GM19099 (cell line): ENCODE results near the gene TMPRSS15.

Source experiments
- POLR2A ChIP-seq: IDR thresholded peaks from 3 replicates; pipeline ENCODE4 v1.6.1; 2011; ENCODE audit warnings: low read depth; ENCODE audit not compliant: insufficient read length; ENCODE audit errors: extremely low read depth

TMPRSS15 gene

DNA sequence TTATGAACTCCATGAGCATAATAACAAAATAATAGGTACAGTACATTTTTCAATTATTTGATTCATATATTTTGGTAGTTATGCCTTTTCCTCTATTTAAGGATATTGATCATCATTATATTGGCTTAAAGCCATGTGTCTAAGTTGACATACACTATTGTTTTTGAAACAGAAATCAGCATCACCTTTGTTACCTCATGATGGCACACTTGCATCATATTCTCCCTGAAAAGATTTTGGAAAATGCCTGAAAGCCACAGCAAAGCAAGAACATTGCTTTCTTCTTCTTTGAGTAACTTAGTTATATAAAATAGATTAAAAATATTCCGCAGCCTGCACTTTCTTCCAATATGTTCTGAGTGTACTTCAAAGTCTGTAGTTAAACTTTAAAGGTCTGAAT lies 33.3 kb downstream of the TMPRSS15 start:
- no peak for TF ChIP-seq POLR2A

DNA sequence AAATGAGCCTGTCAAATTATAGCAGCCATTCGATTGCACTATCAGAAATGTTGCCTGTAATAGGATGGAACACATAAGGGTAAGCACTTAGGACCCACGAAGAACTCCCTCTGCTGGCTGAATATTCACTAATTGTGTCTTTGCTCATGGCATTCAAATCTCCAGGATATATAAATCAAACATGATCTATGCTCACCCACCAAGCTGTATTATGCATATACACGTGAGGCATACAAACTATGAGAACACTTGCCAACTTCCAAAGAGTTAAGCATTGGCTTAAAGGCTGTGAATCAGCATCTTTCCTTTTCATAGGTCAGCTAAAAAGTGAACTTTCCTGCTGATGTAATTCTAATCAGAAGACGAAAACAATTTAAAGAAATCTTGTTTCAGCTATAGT lies 34.5 kb downstream of the TMPRSS15 start:
- TF ChIP-seq POLR2A = no peak

DNA sequence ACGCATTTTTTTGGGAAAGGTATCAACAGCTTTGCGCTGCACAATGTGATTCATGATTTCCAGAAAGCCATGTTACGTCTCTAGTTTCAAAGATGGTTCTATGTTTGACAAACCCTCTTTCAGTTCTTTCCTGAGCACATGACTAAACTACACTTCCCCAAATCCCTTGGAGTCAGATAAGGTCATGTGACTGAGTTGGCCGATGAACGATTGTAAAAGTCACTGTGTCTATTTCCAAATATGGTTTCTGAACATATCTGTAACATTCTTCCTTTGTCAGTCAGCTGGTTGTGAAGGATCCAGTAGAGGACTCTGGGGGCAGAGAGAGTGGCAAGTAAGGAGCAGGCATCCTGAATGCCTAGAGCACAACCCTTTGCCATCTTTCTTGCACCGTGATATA lies 35.4 kb downstream of the TMPRSS15 start:
- TF ChIP-seq POLR2A = no peak

DNA sequence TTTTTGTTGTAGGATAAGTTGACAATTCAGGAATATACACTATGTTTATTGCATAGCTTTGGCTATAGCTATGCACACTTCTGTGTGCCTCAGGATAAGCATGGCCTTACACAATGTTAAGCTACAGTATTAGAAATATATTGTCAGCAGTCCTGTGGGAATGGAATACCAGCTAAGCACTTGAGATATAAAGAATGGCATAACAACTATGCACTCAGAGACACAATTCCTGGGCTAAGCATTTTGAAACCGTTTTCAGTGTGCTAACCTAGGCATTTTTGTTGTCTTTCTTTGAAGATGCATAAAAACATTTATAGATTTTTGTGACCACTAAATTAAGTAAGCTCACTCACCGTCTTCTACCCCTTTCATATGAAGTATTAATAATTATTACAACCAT lies 46.8 kb downstream of the TMPRSS15 start:
- TF ChIP-seq POLR2A = no peak

DNA sequence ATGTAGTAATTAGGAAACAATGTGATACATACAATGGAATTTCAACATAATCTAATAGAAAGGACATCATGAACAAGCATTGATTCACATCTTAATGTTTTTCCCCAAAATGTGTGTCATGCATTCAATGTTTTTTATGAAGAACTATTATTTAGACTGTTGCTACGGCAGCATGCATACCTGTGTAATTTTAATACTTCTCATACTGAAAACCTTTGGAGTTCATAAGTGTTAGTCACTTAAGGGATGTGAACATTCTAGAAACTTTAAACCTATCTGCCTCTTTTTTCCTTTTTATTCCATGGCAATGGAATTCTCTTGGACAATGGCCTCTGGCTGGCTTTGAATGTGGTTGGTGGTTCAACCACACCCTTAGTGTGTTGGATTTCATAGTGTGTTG lies 48.6 kb downstream of the TMPRSS15 start:
- no peak for TF ChIP-seq POLR2A

DNA sequence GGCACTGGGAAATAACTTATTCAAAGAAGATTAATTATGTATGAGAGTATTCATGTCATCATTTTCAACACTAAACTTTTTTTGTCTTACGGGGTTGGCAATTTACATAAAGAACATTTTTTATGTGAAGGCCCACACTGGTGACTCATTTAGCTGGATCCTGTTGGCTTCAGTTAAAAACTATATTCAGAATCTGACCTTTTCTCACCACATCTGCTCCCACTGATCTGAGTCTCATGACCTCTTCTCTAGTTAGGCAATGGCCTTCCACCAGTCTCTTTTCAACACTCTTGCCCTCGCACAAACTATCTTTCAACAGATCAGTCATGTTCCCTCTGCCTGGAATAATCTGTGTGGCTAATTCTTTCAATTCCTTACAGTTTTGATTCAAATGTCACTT lies 53.4 kb downstream of the TMPRSS15 start:
- no peak for TF ChIP-seq POLR2A

DNA sequence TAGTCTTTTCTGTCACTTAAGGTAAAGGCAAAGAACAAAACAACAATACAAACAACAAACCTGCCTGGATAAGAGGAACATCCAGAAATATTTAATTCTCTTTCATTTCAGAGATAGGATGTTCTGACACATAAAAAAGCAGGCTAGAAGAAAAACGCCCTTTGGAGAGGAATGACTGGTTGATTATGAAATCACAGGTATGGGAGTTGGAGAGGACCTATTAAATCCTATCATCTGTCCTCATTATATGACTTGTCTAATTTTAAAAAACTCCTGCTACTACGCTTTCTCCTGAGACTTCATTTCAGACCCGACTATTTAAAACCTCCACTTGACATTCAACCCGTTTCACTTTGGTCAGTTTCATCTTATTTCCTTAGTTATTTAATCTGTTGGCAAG lies 54.1 kb downstream of the TMPRSS15 start:
- TF ChIP-seq POLR2A = no peak

DNA sequence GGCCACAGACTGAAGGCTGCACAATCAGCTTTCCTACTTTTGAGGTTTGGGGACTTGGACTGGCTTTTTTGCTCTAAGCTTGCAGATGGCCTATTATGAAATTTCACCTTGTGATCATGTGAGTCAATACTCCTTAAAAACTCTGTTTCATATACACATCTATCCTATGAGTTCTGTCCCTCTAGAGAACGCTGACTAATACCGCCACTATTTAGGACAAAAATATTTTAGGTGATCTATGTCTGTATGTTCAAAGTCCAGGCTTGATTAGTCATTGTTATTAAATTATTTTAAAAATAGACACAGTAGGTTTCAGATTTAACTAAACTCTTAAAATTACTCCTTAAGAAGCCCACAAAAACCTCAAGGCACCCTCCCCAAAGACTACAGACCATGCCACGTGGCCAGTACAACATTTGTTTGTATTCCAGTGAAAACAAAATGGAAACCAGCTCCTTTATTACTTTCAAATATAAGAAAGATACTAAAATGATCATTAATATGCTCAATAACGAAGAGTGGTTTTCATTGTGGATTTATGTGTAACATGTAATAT lies 63.1 kb downstream of the TMPRSS15 start:
- TF ChIP-seq POLR2A = no peak

DNA sequence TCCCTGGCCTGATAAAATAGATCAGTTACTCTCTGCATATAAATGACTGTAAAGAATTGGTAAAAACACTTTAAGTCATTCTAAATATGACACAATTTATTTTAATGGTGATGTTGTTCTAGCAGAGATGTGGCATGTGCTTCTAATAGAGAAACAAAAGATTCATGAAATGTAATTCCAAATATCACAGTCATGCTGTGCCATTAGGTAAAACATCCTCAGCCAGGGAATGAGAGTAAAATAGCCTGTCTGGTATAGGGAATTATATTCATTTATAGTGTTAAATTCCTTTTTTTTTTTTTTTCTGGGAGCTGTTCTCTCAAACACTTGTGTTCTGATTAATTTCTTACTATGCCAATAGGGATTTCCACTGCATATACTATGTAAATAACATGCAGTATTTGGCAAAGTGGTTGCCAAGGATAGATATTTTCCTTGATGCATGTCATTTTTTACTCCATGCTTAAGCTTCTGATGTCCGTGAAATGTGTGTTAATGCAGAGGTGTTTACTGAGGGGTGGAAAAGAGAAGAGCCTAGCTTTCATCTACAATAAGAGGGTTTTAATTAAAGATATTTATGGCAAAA lies 67.8 kb downstream of the TMPRSS15 start:
- TF ChIP-seq POLR2A = no peak

DNA sequence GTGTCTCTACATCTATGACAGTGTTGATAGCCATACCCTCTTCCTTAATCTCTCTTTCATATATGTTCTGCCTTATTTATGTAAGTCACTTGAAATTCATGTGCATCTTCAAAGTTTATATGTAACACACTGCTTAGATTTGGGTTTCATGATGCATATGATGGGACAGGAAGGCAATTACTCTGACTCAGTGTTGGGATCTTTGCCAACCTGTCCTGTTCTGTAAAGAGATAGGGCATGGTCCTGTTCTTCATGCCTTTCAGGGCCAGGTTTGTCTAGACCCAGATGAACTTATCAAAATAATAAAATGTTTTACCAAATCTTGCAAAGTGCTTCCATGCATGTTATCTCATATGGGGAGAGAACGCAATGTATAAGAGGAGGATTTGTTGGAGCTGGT lies 69.5 kb downstream of the TMPRSS15 start:
- no peak for TF ChIP-seq POLR2A

DNA sequence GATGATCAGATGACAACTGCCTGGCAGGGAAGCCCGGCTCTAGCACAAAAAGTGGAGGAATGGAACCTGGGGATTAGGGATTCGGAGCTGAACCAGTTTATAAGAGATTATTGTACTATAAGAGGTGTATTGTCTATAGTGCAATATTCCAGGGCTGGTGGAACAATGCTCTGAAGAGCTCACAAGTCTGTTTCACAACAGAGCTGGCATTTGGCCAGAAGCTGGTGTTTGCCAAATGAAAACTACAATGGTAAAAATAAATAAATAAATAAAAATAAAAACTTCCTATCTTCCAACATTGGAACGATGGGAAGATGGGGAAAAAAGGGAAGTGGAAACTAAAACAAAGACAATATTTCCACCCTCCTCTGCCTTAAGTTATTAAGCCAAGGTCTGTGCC lies 85.4 kb downstream of the TMPRSS15 start:
- no peak for TF ChIP-seq POLR2A

DNA sequence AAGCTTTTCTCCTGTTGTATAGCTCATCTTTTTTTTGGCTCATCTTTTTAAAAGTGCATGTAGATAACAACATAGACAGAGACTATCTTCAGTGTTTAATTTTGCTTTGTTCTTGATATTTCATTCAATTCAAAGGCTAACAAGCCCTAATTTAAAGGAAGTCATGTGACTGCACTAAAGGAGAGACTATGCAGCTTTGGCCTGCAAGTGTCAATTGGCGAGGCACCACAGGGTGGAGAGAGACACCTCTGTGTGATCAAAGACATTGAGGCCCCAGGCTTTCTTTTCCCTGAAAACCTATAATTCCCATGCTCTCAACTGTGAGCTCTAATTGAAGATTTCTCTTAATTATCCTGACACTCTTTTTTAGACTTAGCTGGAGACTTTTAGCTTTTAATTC lies 105.4 kb downstream of the TMPRSS15 start:
- TF ChIP-seq POLR2A = no peak

DNA sequence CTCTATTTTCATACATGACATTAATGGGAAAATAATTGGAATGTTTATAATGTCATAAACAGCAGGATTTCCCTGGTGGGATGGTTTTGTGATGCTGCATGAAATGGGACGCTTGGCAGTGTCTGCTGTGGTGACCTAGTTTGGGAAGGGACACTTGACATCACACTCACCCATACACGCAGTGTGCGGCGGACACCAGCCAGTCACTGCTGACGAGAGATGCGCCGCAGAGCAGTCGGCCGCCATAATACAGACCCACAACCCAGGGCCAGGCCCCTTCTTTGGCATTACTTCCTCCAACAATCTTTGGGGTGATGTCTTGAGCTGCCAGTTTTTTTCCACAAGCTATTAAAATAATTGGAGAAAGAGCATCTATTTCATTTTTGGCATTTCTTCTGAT lies 109.5 kb downstream of the TMPRSS15 start:
- no peak for TF ChIP-seq POLR2A

DNA sequence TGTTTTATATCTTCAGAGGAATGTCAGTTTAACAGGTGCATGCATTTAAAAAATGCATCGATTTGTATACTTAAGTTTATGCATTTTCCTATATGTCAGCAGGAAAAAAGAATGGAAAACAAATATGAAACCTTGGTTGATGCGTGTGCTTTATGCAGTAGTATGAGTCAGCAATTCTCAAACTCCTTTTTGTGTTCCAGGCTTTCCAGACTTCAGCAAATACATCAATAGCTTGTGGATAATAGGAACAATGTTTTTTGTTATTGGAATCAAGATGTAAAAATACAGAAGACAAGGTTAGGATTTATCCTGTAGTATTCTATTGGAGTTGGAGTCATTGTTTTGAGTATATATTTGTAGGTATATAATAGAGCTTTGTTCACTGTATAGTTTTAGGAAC lies 113.7 kb downstream of the TMPRSS15 start:
- TF ChIP-seq POLR2A = no peak

DNA sequence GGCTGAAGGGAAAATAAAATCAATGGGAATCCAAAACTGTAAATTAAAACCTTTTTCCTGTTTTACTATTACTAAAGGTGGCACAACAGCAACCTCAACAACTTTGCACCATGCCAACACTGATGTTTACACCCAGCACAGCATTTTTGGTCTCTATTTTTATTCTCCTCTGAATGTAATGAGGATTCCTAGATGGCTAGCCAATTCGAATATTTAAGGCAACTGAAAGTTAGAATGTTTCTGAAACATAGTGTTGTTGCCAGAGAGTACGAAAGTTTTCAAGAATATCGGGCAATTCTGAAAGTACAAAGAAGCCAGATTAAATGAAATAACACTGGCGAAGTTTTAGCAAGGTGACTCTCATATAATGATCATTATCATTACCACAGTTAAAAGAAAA lies 118.2 kb downstream of the TMPRSS15 start:
- no peak for TF ChIP-seq POLR2A

DNA sequence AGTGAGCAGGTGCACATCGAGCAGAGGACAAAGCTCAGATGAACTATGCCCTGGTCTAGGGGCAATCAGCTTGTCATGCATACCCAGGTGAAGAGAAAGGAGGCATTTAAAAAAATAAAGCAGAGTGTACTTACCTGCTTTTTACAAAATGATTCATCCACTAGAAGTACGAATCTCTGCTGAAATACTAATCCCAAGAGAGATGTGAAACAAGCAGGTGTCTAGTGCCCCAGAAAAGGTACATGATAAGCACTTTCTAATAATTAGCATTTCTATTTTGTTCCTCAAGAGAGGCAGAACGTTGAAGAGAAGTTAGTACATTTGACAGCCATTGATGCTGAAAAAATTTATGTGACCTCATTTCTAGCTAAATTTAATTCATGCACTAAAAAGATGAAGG lies 127.8 kb downstream of the TMPRSS15 start:
- no peak for TF ChIP-seq POLR2A

DNA sequence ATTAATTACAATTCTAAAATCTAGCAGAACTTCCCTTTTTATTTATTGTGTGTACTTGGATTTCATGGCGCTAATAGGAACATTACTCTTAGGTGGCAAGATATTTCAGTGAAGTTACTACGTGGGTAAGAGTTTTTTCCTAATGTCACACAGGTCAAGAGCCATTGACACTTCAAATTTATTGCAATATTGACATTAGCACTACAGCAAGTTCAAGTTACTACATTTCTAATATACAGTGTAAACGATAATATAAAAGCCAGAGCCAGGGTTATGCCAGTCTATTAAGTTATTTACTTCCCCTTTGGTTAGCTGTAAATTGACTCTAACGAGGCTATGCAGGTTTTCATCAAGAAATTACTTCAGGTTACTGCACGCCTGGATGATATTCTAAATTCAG lies 129.2 kb downstream of the TMPRSS15 start:
- no peak for TF ChIP-seq POLR2A

DNA sequence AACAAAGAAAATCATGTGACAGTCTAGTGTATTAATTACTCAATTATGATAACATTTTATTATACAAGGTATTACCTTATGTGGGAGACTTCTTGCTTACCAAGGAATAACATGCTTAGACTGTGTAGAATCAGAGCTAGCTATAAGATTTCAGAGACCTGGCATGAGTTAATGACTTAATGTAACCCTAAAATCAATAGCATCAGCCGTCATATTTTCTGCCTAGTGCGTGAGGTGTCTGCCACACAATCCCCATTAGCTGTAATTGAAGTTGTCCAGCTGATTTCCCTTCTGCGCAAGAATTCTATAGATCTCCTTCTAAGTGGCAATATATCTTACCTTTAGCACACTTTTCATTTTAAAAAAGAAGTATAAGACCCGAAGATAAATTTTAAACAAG lies 130.2 kb downstream of the TMPRSS15 start:
- no peak for TF ChIP-seq POLR2A

DNA sequence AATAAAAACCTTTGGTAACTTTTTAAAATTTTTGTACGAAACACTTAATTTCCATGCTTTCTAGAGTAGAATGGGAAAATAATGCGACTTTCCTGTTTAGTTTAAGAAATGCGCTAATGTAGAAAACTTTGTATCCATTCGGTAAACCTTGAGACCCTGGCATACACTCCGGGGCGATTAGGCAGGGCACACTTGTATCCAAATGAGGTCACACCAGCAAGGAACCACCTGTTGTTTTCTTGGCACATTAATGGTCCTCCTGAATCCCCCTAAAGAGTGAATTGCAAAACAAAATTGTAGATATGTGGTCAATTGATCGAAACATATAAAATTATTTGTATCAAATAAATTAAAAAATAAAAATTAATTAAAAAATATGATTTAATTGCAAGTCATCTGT lies 133.7 kb downstream of the TMPRSS15 start:
- TF ChIP-seq POLR2A = no peak
